ENCODE results near the gene KDM6B.
A peak's percentile ranks its signal among the peaks of the same experiment; 100 is the strongest.

KDM6B gene

DNA sequence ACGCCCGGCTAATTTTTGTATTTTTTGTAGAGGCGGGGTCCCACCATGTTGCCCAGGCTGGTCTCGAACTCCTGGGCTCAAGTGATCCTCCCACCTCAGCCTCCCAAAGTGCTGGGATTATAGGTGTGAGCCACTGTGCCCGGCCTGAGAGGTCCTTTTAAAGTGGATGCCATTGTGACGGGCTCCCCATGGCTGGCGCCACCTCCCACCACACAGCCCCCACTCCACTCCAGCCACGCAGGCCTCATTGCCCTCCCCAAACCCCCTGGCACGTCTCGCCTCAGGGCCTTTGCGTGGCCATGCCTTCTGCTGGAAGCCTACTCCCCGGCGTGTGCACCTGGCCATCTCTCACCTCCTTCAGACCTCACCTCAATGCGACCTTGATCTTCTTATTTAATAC lies 11.9 kb upstream of the KDM6B start:
- no peak for DNase-seq

GRCh38 chr17:7823581-7824001 lies 10.4 kb upstream of the KDM6B start:
- no peak for DNase-seq

DNA sequence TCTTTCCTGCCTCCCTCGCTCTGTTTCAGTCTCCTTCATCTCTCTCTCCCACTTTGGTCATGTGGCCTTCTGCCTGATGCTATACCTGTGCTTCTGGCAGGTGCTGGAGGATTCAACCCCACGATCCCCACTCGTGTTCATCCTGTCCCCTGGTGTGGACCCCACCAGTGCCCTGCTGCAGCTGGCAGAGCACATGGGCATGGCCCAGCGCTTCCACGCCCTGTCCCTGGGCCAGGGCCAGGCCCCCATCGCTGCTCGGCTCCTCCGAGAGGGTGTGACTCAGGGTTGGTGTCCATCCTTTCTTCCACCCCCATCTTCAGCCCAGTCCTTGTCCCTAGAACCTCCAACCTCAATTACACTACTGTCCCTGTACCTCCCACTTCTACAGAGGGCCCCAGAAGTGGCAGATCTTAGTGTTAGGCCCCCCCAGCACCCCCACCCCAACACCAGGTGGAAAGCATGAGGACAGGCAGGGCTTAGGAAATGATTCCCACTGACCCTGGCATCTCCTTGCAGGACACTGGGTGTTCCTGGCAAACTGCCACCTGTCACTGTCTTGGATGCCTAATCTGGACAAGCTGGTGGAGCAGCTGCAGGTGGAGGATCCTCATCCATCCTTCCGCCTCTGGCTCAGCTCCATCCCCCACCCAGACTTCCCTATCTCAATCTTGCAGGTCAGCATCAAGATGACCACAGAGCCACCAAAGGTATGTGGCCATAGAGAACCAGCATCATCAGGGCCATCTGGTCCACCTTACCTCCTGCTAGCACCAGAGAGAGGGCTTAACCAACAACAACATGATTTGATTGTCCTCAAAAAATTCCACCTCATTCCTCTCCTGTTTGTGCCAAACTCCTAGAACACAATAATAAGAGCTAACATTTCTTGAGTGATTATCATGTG lies 9.7 kb upstream of the KDM6B start:
- no peak for DNase-seq

DNA sequence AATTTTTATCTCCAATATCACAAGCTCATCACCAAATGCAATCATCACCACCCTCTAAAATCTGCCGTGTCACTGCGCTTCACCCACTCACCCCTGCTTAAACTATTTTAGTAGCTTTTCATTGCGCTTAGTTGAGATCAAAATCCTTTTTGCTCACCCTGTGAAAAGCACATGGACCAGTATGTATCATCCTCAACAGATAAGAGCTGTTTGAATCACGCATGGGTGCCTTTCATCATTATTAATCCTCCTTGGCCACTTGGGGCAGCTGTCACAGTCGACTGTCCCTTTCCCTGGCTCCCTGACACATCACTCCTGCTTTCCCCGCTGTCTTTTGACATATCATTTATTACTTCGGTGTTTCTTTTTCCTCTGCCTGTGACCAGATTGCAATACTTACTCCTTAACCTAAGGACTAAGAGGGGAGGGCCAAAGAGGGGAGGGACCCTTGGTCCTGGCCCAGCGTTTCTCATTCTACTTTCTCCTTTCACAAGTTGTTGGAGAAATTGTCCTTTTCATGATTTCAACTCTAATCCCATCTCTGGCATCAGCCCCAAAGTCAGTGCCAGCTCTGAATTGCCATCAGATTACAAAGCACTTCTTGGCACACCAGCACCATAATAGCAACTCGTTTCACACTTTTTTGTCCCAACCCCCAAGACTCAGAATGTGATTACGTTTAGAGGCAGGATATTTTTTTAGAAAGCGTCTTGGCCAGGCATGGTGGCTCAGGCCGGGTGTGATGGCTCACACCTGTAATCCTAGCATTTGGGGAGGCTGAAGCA lies 8.6 kb upstream of the KDM6B start:
- DNase-seq, result no peak

DNA sequence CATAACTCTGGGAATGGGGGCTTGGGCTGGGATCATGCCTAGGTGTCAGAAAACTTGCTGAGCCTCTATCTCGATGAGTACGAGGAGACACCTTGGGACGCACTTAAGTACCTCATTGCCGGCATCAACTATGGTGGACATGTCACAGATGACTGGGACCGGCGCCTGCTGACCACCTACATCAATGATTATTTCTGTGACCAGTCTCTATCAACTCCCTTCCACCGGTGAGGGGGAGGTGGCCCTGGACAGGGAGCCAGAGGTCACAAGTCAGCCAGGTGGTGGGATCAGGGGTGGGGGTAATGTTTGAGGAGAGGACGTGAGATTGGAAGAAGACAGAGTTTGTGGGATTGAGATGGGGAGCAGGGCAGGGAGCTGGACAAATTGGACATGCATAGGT lies 3.4 kb upstream of the KDM6B start:
- DNase-seq, result no peak

DNA sequence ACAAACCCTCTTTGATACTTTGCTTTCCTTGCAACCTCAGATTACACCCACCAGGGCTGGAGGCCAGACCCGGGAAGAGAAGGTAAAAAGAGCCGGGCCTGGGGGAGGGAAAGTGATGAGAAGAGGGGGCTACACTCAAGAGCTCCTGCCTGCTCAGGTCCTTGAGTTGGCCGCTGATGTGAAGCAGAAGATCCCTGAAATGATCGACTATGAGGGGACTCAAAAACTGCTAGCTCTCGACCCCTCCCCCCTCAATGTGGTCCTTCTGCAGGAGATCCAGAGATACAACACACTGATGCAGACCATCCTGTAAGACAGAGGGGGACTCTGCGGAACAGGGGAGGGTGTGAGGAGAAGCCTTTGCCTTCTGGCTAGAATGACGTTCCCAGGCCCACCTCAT lies 2.8 kb upstream of the KDM6B start:
- DNase-seq, result no peak

- no peak for DNase-seq
Observed at GRCh38 chr17:7832431-7832830, 1.6 kb upstream of the KDM6B start.

GRCh38 chr17:7833011-7833794 lies 814 bp upstream of the KDM6B start:
- no peak for DNase-seq

DNA sequence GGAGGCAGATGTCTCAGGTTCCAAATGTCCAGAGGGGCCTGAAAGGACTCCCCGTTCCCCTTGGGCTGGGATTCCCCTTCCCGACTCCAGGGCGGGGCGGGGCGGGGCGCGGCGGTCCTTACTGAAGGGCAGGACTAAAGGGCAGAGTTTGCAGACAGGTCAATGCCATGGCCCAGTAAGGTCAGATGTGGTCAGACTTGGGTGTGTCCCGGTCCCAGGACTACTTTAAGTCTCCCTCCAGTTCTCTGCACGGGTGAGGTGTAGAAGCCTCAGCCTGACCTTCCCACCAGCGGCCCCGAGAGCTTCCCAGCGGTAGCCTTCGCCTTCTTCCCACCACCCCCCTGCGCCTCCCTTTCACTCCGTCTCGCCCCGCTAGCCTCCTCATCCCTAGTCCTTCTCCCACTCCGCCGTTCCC lies 532 bp downstream of the KDM6B start:
- DNase-seq, result no peak

GRCh38 chr17:7834957-7835813 lies 1.2 kb downstream of the KDM6B start:
- peak; percentile 99 for DNase-seq

- DNase-seq, result peak; percentile 69
Observed at GRCh38 chr17:7835814-7836595, 2.0 kb downstream of the KDM6B start.

DNA sequence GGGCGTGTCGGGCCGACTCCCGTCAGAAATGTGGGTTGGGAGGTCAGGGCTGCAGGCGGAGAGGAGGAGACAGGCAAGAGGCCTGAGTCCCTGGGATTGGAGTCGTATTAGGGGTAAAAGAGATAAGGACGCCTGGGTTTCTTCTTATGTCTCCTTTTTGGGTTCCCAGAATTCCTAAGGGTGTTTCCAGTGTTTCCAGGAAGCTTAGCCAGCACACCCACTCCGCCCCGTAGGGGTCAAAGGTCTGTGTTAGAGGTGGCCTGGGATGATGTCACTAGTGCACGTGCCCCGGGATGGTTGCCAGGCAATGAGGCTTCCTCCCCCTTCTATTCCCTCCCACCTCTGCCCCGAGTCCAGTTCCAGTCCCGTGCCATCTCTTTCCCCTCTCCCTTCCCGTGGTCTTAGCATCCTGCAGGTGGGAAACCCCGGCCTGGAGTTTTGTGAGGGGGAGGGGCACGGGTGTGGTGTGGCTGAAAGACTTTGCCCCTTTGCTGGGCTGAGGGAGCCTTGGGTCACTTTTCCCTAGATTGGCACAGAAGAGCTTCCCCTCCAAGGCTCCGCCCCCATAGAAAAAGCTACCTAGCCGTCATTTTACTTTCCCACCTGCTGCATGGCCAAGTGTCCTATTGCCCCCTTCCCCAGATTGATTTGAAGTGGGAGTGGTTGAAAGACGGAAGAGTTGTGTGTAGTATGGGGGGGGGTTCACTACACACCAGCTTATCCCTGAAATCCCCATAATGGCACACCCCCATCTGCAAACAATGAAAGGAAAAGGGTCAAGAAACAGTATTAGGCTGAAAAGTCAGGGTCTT lies 2.8 kb downstream of the KDM6B start:
- peak; percentile 93 for DNase-seq

- DNase-seq, result no peak
Observed at GRCh38 chr17:7837408-7838088, 3.5 kb downstream of the KDM6B start.

GRCh38 chr17:7838090-7839075 lies 4.4 kb downstream of the KDM6B start:
- DNase-seq, result peak; percentile 87

DNA sequence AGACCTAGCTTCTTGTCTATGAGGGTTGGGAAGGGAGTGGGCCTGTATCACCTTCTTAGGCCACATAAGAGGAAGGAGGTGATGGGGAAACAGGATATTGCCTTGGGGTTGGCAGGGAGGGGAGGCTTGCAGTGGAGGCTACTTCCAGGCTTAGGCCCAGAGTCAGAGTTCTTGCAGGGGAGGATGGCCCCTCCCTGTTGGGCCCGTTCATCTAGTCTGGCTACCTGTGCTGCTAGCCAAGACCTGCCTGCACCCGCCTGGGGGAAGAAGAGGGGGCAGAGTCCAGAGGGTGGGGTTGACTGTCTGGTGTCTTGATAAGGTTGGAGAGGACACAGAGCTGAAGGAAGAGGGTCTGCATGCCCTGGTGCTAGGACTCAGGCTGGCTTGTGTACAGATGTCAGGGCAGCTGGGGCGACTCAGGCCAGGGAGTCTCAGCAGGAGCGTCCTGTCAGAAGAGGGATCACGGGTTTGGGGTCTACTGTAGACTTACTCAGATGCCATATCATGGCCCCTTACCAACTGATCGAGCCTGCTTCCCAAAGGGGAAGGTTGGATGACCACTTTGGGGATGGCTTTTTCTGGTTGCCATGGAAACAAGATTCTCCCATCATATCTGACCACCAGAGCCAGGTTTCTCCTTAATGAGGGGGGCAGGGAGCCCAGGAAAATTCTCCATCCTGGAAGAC lies 5.3 kb downstream of the KDM6B start:
- DNase-seq, result no peak

DNA sequence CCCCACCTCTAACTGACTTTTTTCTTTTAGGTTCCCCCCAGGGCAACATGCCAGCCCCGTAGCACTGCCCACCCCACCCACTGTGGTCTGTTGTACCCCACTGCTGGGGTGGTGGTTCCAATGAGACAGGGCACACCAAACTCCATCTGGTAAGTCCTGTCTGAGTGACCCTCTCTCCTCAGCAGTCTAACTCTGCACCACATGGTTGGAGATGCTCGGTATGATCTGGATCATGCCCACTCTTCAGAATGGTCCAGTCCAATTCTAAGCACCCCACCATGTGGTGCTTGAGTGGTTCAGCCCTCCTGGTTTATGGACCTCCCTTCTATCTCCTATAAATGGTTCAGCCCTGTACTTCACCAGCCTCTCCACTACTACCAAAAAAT lies 5.9 kb downstream of the KDM6B start:
- DNase-seq, result peak; percentile 61

GRCh38 chr17:7840441-7840840 lies 6.4 kb downstream of the KDM6B start:
- DNase-seq, result no peak

DNA sequence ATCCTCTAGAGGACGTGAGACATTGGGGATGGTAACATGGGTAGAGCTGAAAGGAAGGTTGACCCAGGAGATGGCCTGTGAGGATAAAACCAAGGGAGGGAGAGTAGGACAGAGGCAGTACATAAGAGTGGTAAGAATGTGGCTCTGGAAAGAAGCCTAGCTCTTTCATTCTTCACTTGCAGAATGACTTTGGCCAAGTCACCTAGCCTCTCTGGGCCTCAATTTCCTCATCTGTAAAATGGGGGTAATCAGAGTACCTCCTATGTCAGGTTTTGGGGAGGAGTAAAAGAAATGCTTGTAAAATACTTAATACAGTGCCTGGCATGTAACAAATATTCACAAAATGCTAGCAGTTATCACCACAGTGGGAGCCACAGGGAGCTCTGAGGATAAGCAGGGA lies 6.9 kb downstream of the KDM6B start:
- DNase-seq, result no peak

All from fibroblast of skin of right biceps (primary cell).